ENCODE measurements around the gene MYBPC3. TPM values are rescaled to one million over a fixed set of nuclear protein-coding genes. Genes with fewer than 3 reads are reported as not detected.

The MYBPC3 gene
- total RNA-seq, 1 donor from 2014 or later = not detected

DNA sequence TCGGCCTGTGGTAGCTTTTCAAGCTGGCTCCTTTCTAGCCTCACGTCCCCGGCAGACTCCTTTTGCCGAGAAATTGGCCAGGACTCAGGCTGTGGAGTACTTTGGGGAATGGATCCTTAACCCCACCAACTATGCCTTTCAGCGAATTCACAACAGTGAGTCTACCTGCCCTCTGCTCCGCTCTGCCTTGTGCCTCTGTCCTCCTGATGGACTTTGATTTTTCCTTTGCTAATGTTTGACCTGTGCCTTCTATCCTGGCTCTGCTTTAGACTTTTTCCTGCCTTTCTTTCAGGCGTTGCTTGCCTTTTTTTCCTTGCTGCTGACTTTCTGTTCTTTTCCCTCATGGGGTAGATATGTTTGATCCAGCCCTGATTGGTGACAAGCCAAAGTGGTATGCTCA is 70.0 kb downstream of the MYBPC3 start:
- Mint-ChIP-seq H3K27ac (ENCODE audit: unreplicated experiment) (no peak overlapping the region), H3K4me1 (ENCODE audit: low read depth, unreplicated experiment) (no peaks in the 10 kb centered on the region), H3K36me3 (ENCODE audit: unreplicated experiment) (peaks cover 9% of the 10 kb centered on the region), H3K4me3 (ENCODE audit: unreplicated experiment) (no peak overlapping the region), H3K9me3 (ENCODE audit: unreplicated experiment) (no peaks in the 10 kb centered on the region), H3K27me3 (ENCODE audit: unreplicated experiment) (peaks cover 2% of the 10 kb centered on the region)
- no peak for DNase-seq
- TF ChIP-seq, protein P1, sequence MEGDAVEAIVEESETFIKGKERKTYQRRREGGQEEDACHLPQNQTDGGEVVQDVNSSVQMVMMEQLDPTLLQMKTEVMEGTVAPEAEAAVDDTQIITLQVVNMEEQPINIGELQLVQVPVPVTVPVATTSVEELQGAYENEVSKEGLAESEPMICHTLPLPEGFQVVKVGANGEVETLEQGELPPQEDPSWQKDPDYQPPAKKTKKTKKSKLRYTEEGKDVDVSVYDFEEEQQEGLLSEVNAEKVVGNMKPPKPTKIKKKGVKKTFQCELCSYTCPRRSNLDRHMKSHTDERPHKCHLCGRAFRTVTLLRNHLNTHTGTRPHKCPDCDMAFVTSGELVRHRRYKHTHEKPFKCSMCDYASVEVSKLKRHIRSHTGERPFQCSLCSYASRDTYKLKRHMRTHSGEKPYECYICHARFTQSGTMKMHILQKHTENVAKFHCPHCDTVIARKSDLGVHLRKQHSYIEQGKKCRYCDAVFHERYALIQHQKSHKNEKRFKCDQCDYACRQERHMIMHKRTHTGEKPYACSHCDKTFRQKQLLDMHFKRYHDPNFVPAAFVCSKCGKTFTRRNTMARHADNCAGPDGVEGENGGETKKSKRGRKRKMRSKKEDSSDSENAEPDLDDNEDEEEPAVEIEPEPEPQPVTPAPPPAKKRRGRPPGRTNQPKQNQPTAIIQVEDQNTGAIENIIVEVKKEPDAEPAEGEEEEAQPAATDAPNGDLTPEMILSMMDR (IDR thresholded peaks at IDR 0.05; ENCODE audit: partially characterized antibody, unreplicated experiment) = no peak

Small RNA genes lying within 50 kb of the gene (microRNA-seq; reads per million reads assigned to microRNA genes)
- gene MIR4487 (ENCODE audit: unreplicated experiment) = not detected

Other genes with a start within 250 kb of the MYBPC3 start
- 119 TPM for gene ARFGAP2, start 175.8 kb downstream of the MYBPC3 start, total RNA-seq (ENCODE audit: unreplicated experiment)
- 2.2 TPM for gene PACSIN3, start 166.3 kb downstream of the MYBPC3 start, total RNA-seq (ENCODE audit: unreplicated experiment)
- gene DDB2, start 137.7 kb downstream of the MYBPC3 start, total RNA-seq (ENCODE audit: unreplicated experiment) = 12.6 TPM
- 44.3 TPM for gene ACP2, start 103.9 kb downstream of the MYBPC3 start, total RNA-seq (ENCODE audit: unreplicated experiment)
- 10.5 TPM for gene NR1H3, start 94.7 kb downstream of the MYBPC3 start, total RNA-seq (ENCODE audit: unreplicated experiment)
- 115 TPM for gene MADD, start 82.6 kb downstream of the MYBPC3 start, total RNA-seq (ENCODE audit: unreplicated experiment)
- not detected for gene SPI1, start 25.8 kb upstream of the MYBPC3 start, total RNA-seq (ENCODE audit: unreplicated experiment)
- gene SLC39A13, start 55.9 kb upstream of the MYBPC3 start, total RNA-seq (ENCODE audit: unreplicated experiment) = 60.0 TPM
- 112 TPM for gene PSMC3, start 73.7 kb upstream of the MYBPC3 start, total RNA-seq (ENCODE audit: unreplicated experiment)
- 0.54 TPM for gene RAPSN, start 96.4 kb upstream of the MYBPC3 start, total RNA-seq (ENCODE audit: unreplicated experiment)
- gene CELF1, start 200.4 kb upstream of the MYBPC3 start, total RNA-seq (ENCODE audit: unreplicated experiment) = 261 TPM
- 27.5 TPM for gene PTPMT1, start 212.9 kb upstream of the MYBPC3 start, total RNA-seq (ENCODE audit: unreplicated experiment)
- gene KBTBD4, start 226.3 kb upstream of the MYBPC3 start, total RNA-seq (ENCODE audit: unreplicated experiment) = 11.1 TPM
- gene NDUFS3, start 226.4 kb upstream of the MYBPC3 start, total RNA-seq (ENCODE audit: unreplicated experiment) = 122 TPM
- not detected for gene FAM180B, start 234.0 kb upstream of the MYBPC3 start, total RNA-seq (ENCODE audit: unreplicated experiment)
- gene C1QTNF4, start 241.7 kb upstream of the MYBPC3 start, total RNA-seq (ENCODE audit: unreplicated experiment) = 7.0 TPM

Measured in glutamatergic neuron (in vitro differentiated cells).